H9 (cell line): ENCODE measurements around the gene NEK7. TPM values are rescaled to one million over a fixed set of nuclear protein-coding genes. Genes with fewer than 3 reads are reported as not detected.

ENCODE experiments used
- DNase-seq: peaks from one replicate; pipeline ENCODE4 v3.0.0-alpha.2; 2017
- H2AFZ ChIP-seq: one replicate; pipeline ENCODE4 v1.6.1; 2013; ENCODE audit warnings: mild to moderate bottlenecking, low read length, control low read depth, moderate library complexity
- H2AK5ac ChIP-seq: 2 replicates; pipeline ENCODE4 v1.6.1; 2013; ENCODE audit warnings: low read length, control low read depth, mixed read lengths; ENCODE audit not compliant: insufficient read length
- H2BK120ac ChIP-seq: one replicate; pipeline ENCODE4 v1.6.1; 2013; ENCODE audit warnings: low read depth, mild to moderate bottlenecking, low read length, control low read depth, inconsistent platforms; ENCODE audit not compliant: poor library complexity, severe bottlenecking
- H2BK12ac ChIP-seq: 2 replicates; pipeline ENCODE4 v1.6.1; 2013; ENCODE audit warnings: low read length, control low read depth, mixed read lengths, low read depth; ENCODE audit not compliant: insufficient read length
- H2BK15ac ChIP-seq: 2 replicates; pipeline ENCODE4 v1.6.1; 2013; ENCODE audit warnings: low read depth, low read length, control low read depth
- H2BK20ac ChIP-seq: one replicate; pipeline ENCODE4 v1.6.1; 2013; ENCODE audit warnings: low read depth, mild to moderate bottlenecking, low read length, control low read depth, inconsistent platforms; ENCODE audit not compliant: poor library complexity, severe bottlenecking
- H2BK5ac ChIP-seq: 2 replicates; pipeline ENCODE4 v1.6.1; 2013; ENCODE audit warnings: low read length, control low read depth, mixed read lengths; ENCODE audit not compliant: insufficient read length
- H3K14ac ChIP-seq: 2 replicates; pipeline ENCODE4 v1.6.1; 2013; ENCODE audit warnings: low read length, control low read depth; ENCODE audit not compliant: insufficient read depth
- H3K18ac ChIP-seq: 2 replicates; pipeline ENCODE4 v1.6.1; 2013; ENCODE audit warnings: low read depth, mild to moderate bottlenecking, mixed read lengths, low read length, control low read depth; ENCODE audit not compliant: insufficient read length
- H3K23ac ChIP-seq: 2 replicates; pipeline ENCODE4 v1.6.1; 2013; ENCODE audit warnings: low read length, control low read depth, mixed read lengths, low read depth; ENCODE audit not compliant: insufficient read length
- H3K23me2 ChIP-seq: 2 replicates; pipeline ENCODE4 v1.6.1; 2013; ENCODE audit warnings: low read depth, mild to moderate bottlenecking, mixed read lengths, low read length, control low read depth; ENCODE audit not compliant: insufficient read length, poor library complexity, severe bottlenecking
- H3K27ac ChIP-seq: 2 replicates; pipeline ENCODE4 v1.5.1; 2013; ENCODE audit warnings: low read length, control low read depth, mixed read lengths, low read depth; ENCODE audit not compliant: insufficient read length
- H3K27me3 ChIP-seq: 2 replicates; pipeline ENCODE4 v1.6.1; 2013; ENCODE audit warnings: low read length, control low read depth, inconsistent platforms; ENCODE audit not compliant: insufficient read depth
- H3K4ac ChIP-seq: 2 replicates; pipeline ENCODE4 v1.6.1; 2013; ENCODE audit warnings: low read depth, mild to moderate bottlenecking, control low read depth, inconsistent platforms, low read length, moderate library complexity
- H3K4me1 ChIP-seq: 2 replicates; pipeline ENCODE4 v1.6.1; 2013; ENCODE audit warnings: low read length, control low read depth, inconsistent platforms; ENCODE audit not compliant: insufficient read depth
- H3K4me2 ChIP-seq: 2 replicates; pipeline ENCODE4 v1.6.1; 2013; ENCODE audit warnings: low read length, control low read depth, mixed read lengths; ENCODE audit not compliant: insufficient read length, insufficient read depth
- H3K56ac ChIP-seq: 2 replicates; pipeline ENCODE4 v1.6.1; 2013; ENCODE audit warnings: low read depth, mild to moderate bottlenecking, mixed read lengths, low read length, control low read depth; ENCODE audit not compliant: insufficient read length
- H3K79me1 ChIP-seq: 2 replicates; pipeline ENCODE4 v1.6.1; 2013; ENCODE audit warnings: low read depth, mild to moderate bottlenecking, moderate library complexity, low read length, control low read depth, inconsistent platforms; ENCODE audit not compliant: insufficient read depth, poor library complexity, severe bottlenecking
- H3K79me2 ChIP-seq: 2 replicates; pipeline ENCODE4 v1.6.1; 2013; ENCODE audit warnings: low read length, control low read depth, inconsistent platforms; ENCODE audit not compliant: insufficient read depth
- H3K9ac ChIP-seq: 2 replicates; pipeline ENCODE4 v1.6.1; 2013; ENCODE audit warnings: low read length, control low read depth, mixed read lengths; ENCODE audit not compliant: insufficient read length; ENCODE audit errors: extremely low read depth
- H3K9me3 ChIP-seq: one replicate; pipeline ENCODE4 v1.6.1; 2013; ENCODE audit warnings: low read depth, low read length, inconsistent platforms; ENCODE audit not compliant: control insufficient read depth
- H3T11ph ChIP-seq: one replicate; pipeline ENCODE4 v1.6.1; 2013; ENCODE audit warnings: mild to moderate bottlenecking, low read length, control low read depth, inconsistent platforms
- H4K20me1 ChIP-seq: one replicate; pipeline ENCODE4 v1.6.1; 2013; ENCODE audit not compliant: control insufficient read depth, insufficient read length, insufficient read depth
- H4K5ac ChIP-seq: 2 replicates; pipeline ENCODE4 v1.6.1; 2013; ENCODE audit warnings: low read depth, mild to moderate bottlenecking, mixed read lengths, low read length, control low read depth; ENCODE audit not compliant: insufficient read length
- H4K8ac ChIP-seq: replicated peaks from 2 replicates; pipeline ENCODE4 v1.6.1; 2013; ENCODE audit warnings: low read length, control low read depth, mixed read lengths, low read depth; ENCODE audit not compliant: insufficient read length
- H4K91ac ChIP-seq: 2 replicates; pipeline ENCODE4 v1.6.1; 2013; ENCODE audit warnings: low read depth, mild to moderate bottlenecking, moderate library complexity, mixed read lengths, low read length, control low read depth; ENCODE audit not compliant: insufficient read length
- H3K27ac Mint-ChIP-seq, 3 experiments: 2 replicates in 2 of 3; 3 replicates in 1 of 3; pipeline ENCODE4 v1.8.0; 2020 to 2021; ENCODE audit warnings: mixed read lengths in 3 of 3, mild to moderate bottlenecking in 1 of 3, moderate library complexity in 1 of 3
- H3K27me3 Mint-ChIP-seq: 2 replicates; pipeline ENCODE4 v1.8.0; 2021; ENCODE audit warnings: low read depth, mild to moderate bottlenecking, moderate library complexity, mixed read lengths
- H3K36me3 Mint-ChIP-seq, 3 experiments: 2 replicates in 2 of 3; 3 replicates in 1 of 3; pipeline ENCODE4 v1.8.0; 2020 to 2021; ENCODE audit warnings: low read depth in 3 of 3, mixed read lengths in 3 of 3; ENCODE audit not compliant: insufficient read depth in 1 of 3
- H3K4me1 Mint-ChIP-seq, 2 experiments: 2 replicates each; pipeline ENCODE4 v1.8.0; 2020; ENCODE audit warnings: mixed read lengths in 2 of 2
- H3K4me3 Mint-ChIP-seq, 2 experiments: 2 replicates in 1 of 2; 3 replicates in 1 of 2; pipeline ENCODE4 v1.8.0; 2020 to 2021; ENCODE audit warnings: mild to moderate bottlenecking in 2 of 2, mixed read lengths in 2 of 2, moderate library complexity in 1 of 2
- H3K9me3 Mint-ChIP-seq, 2 experiments: 2 replicates in 1 of 2; 3 replicates in 1 of 2; pipeline ENCODE4 v1.8.0; 2020; ENCODE audit warnings: mild to moderate bottlenecking in 2 of 2, mixed read lengths in 2 of 2, moderate library complexity in 1 of 2
- CTCF ChIP-seq: fragments of 200-600 bp; sonication (generic); conservative IDR thresholded peaks from 3 replicates; pipeline ENCODE4 v1.8.0; 2021; ENCODE audit warnings: antibody characterized with exemption, mild to moderate bottlenecking
- WGBS: extraction: QIAGEN DNeasy Blood & Tissue Kit; methylation state at CpG from one replicate; pipeline ENCODE4 v1.1.7; 2013; ENCODE audit warnings: missing lambda C conversion rate, low lambda C conversion rate, mixed read lengths; ENCODE audit not compliant: insufficient read length; ENCODE audit errors: extremely low coverage; 5-methylcytosine and 5-hydroxymethylcytosine counted together
- total RNA-seq: library from RNA; stranded (reverse); gene quantifications from 2 replicates; pipeline ENCODE4 v1.2.1, GENCODE V29; 2021

Gene NEK7
- total RNA-seq, 1 experiment from 2014 or later, result 9.6 TPM

GRCh38 chr1:198206292-198206691, 49.5 kb downstream of the NEK7 start:
- no peak overlapping the region for H3K4me2 ChIP-seq
- H3T11ph ChIP-seq, result no peak overlapping the region
- no peak for DNase-seq
- H2AFZ ChIP-seq, result no peak overlapping the region
- H3K79me2 ChIP-seq, result no peaks in the 10 kb centered on the region
- no peaks in the 10 kb centered on the region for H4K20me1 ChIP-seq
- H2BK20ac ChIP-seq, result no peak overlapping the region
- H3K27me3 Mint-ChIP-seq, result no peaks in the 10 kb centered on the region
- no peak overlapping the region for H3K56ac ChIP-seq
- no peak overlapping the region for H3K14ac ChIP-seq
- no peaks in the 10 kb centered on the region for H3K4me1 Mint-ChIP-seq
- no peak overlapping the region for H2BK12ac ChIP-seq
- no peak overlapping the region for H3K4ac ChIP-seq
- no peak overlapping the region for H4K8ac ChIP-seq
- H2BK5ac ChIP-seq, result no peak overlapping the region
- no peak overlapping the region for H4K91ac ChIP-seq
- no peak overlapping the region for H2BK15ac ChIP-seq
- H3K23me2 ChIP-seq, result no peaks in the 10 kb centered on the region
- H2AK5ac ChIP-seq, result no peak overlapping the region
- no peak overlapping the region for H3K23ac ChIP-seq
- peaks cover 2% of the 10 kb centered on the region for H3K79me1 ChIP-seq
- no peak overlapping the region for H3K27ac Mint-ChIP-seq
- H3K9me3 ChIP-seq, result no peaks in the 10 kb centered on the region
- H3K36me3 Mint-ChIP-seq, result 0 out of 7 replicates have a peak, but pooled peaks cover 0 to 3% (median 0%) of the 10 kb centered on the region in 3 experiments
- no peak overlapping the region for H2BK120ac ChIP-seq
- H3K4me3 Mint-ChIP-seq, result no peak overlapping the region
- no peak overlapping the region for H4K5ac ChIP-seq
- TF ChIP-seq CTCF, result no peak
- no peak overlapping the region for H3K18ac ChIP-seq
- H3K9me3 Mint-ChIP-seq, result no peaks in the 10 kb centered on the region
- no peak overlapping the region for H3K27ac ChIP-seq
- no peaks in the 10 kb centered on the region for H3K27me3 ChIP-seq
- H3K9ac ChIP-seq, result no peak overlapping the region
- no peaks in the 10 kb centered on the region for H3K4me1 ChIP-seq
- WGBS, result no CpG with 5 or more reads among the region's 3 CpGs
